GM12875 (cell line): ENCODE results near the gene OBP2B.
"Not testable (repeated sequence)": the region's sequence is repeated elsewhere in the genome, so short reads cannot be mapped to it uniquely, and the experiment has no call there.

Experiments
- H3K4me3 ChIP-seq: one replicate; pipeline ENCODE4 v1.5.1; 2011; ENCODE audit warnings: low read depth, low read length, control low read depth
- TF ChIP-seq, protein P1 (sequence below): IDR thresholded peaks from 2 replicates; pipeline ENCODE4 v1.5.1; 2011; ENCODE audit warnings: low read depth, mild to moderate bottlenecking, control low read depth, inconsistent platforms, low read length, moderate library complexity, borderline replicate concordance; ENCODE audit not compliant: insufficient read depth

OBP2B gene

DNA sequence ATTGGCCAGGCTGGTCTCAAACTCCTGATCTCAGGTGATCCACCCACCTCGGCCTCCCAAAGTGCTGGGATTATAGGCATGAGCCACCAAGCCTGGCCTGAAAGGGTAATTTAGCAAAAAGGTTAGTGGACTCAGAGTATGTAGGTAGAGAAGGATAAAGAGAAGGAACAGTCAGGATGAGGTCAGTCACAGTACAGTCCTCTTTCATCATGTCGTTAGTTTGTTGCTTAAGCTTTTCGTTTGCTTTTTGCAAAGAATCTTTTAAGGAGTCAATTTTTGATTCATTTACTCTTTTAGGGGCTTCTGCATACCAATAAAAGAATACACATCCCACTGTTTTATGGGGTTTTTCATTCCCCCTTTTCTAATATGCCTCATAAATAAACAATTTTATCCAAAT, 27.5 kb downstream of the OBP2B start:
- TF ChIP-seq, protein P1, sequence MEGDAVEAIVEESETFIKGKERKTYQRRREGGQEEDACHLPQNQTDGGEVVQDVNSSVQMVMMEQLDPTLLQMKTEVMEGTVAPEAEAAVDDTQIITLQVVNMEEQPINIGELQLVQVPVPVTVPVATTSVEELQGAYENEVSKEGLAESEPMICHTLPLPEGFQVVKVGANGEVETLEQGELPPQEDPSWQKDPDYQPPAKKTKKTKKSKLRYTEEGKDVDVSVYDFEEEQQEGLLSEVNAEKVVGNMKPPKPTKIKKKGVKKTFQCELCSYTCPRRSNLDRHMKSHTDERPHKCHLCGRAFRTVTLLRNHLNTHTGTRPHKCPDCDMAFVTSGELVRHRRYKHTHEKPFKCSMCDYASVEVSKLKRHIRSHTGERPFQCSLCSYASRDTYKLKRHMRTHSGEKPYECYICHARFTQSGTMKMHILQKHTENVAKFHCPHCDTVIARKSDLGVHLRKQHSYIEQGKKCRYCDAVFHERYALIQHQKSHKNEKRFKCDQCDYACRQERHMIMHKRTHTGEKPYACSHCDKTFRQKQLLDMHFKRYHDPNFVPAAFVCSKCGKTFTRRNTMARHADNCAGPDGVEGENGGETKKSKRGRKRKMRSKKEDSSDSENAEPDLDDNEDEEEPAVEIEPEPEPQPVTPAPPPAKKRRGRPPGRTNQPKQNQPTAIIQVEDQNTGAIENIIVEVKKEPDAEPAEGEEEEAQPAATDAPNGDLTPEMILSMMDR = no peak

DNA sequence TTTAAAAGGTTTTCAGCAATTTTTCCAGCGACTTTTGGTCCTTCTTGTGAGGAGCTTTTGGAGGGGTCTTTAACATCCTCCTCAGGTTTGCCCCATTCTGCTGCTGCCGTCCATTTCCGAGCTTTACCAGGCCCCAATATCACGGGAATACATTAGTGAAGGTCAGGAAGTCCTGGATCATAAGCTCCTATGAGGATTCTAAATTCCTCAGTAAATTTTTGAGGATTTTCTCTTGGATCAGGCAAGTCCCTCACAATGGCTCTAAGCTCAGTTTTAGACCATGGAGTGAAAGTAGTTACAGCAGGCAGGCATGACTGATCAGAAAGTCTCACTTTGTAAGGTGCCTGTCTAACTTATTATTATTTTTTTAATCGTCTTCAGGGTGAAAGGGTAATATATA, 28.1 kb downstream of the OBP2B start:
- TF ChIP-seq, protein P1 = no peak
- H3K4me3 ChIP-seq = no peak overlapping the region

More for the DNA sequence above, 27.5 kb downstream of the OBP2B start:
- no peak overlapping the region for H3K4me3 ChIP-seq

DNA sequence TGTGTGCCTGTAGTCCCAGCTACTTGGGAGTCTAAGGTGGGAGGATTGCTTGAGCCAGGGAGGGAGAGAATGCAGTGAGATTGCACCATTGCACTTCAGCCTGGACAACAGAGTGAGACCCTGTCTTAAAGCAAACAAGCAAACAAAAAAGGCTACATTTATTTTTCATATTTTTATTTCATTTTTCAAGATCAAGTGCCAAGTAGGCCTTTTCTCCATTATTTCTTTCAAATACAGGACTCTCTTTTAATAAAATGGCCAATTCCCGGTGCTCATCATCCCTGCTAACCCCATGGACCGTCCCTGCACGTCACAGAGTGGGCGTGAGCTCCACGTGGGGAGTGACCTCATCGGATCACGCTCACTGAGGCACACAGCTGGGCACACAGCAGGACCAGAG, 36.0 kb downstream of the OBP2B start:
- TF ChIP-seq, protein P1 = no peak
- H3K4me3 ChIP-seq = no peak overlapping the region

DNA sequence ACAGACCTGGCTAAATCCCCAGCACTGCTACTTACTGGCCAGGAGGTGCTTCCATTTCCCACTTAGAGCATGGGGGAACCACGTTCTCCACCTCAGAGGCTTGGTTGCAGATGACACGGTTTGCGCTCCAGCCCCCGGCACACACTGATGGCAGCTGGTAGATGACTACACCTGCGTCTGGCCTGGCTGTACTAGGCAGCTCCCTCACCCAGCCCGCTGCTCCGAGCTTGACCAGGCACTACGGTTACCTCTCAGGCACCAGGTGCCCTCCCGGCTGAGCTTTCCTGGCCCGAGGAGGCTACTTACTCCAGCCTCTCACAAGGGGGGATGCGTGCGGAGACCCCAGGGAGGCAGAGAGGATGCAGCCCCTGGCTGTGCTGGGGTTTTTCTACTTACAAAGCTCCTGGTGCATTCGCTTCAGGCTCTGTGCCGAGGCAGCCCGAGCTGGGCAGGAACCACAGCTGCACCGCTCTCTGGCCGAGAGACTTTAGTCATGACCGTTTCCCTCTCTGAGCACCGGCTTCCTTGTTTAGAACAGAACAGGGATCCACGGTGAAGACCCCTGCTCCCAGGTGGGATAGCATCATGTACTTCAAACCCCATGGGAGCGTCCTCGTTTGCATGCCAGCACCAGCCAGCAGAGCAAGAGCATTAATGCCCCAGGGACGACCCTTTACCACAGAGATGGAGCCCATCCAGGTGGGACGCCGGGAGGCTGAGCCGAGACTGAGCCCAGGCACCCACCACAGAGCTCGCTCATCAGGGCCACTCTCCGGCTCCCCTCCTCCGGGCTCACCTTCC, 37.7 kb downstream of the OBP2B start:
- no peak overlapping the region for H3K4me3 ChIP-seq
- TF ChIP-seq, protein P1 = no peak

DNA sequence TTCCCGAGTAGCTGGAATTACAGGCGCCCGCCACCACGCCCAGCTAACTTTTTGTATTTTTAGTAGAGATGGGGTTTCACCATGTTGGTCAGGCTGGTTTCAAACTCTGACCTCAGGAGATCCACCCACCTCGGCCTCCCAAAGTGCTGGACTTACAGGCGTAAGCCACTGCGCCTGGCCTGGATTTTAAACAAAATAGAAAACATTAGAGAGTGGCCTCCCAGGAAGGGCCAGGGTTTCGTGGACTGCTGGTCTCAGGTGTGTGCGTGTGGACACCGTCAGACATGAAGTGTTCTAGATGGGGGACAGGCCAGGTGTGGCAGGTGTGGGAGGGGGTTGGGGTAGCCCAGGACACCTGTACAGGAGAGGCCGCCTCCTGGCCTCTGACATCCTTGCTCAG, 38.3 kb downstream of the OBP2B start:
- no peak overlapping the region for H3K4me3 ChIP-seq
- TF ChIP-seq, protein P1 = no peak

DNA sequence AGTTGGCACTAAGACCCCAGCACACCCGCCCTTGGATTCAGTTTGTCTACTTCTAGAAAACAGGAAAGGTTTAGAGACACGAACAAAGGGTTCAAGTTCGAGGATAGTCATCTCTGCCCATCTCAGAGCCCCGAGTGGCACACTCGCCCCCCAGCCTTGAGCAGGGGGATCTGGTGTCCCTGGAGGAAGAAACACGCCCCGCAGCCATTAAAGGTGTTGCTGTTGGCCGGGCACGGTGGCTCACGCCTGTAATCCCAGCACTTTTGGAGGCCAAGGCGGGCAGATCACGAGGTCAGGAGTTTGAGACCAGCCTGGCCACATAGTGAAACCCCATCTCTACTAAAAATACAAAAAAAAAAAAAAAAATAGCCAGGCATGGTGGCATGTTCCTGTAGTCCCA, 39.4 kb downstream of the OBP2B start:
- not testable (repeated sequence) for H3K4me3 ChIP-seq

DNA sequence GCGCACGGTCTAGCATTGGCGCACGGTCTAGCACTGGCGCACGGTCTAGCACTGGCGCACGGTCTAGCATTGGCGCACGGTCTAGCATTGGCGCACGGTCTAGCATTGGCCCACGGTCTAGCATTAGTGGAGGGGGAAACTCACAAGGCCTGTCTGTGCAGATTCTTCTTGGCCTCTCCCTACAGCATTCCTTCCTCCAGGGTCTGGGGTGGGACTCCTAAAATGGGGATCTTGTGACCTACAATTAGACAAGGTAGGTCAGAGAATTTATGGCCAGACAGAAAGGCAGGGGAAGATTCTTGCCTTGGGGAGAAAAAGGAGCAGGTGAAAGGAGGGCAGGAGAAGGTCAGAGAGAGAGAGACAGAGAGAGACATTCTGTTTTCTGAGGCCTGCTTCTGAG, 39.9 kb downstream of the OBP2B start:
- TF ChIP-seq, protein P1 = no peak
- no peak overlapping the region for H3K4me3 ChIP-seq
